HG03442 (cell line): Measurements from ENCODE around the gene GRIK3.

Experiments used
- ATAC-seq: cut with Tn5 transposase; IDR thresholded peaks from one replicate; pipeline ENCODE4 v1.9.1; 2021; ENCODE audit warnings: mild to moderate bottlenecking, moderate library complexity; ENCODE audit not compliant: unreplicated experiment

Gene GRIK3

GRCh38 chr1:36881541-36881940 is 152.8 kb downstream of the GRIK3 start:
- ATAC-seq: no peak

- ATAC-seq: no peak
These were observed 153.3 kb downstream of the GRIK3 start for GRCh38 chr1:36881068-36881405.

GRCh38 chr1:36880155-36881067 is 153.9 kb downstream of the GRIK3 start:
- no peak for ATAC-seq

- ATAC-seq: no peak
These were observed 154.7 kb downstream of the GRIK3 start for GRCh38 chr1:36879613-36880012.

- ATAC-seq: no peak
These were observed 157.3 kb downstream of the GRIK3 start for GRCh38 chr1:36876990-36877389.

GRCh38 chr1:36874271-36875060 is 159.8 kb downstream of the GRIK3 start:
- ATAC-seq: no peak

- ATAC-seq: no peak
These were observed 161.5 kb downstream of the GRIK3 start for GRCh38 chr1:36872858-36873257.

- ATAC-seq: no peak
These were observed 162.1 kb downstream of the GRIK3 start for GRCh38 chr1:36872126-36872754.

GRCh38 chr1:36871146-36871971 is 163.0 kb downstream of the GRIK3 start:
- ATAC-seq: no peak

- ATAC-seq: no peak
These were observed 164.5 kb downstream of the GRIK3 start for GRCh38 chr1:36869826-36870225.

GRCh38 chr1:36869054-36869453 is 165.3 kb downstream of the GRIK3 start:
- no peak for ATAC-seq

- ATAC-seq: no peak
These were observed 166.7 kb downstream of the GRIK3 start for GRCh38 chr1:36867575-36867974.

GRCh38 chr1:36866169-36866814 is 168.0 kb downstream of the GRIK3 start:
- no peak for ATAC-seq

GRCh38 chr1:36865602-36865900 is 168.8 kb downstream of the GRIK3 start:
- no peak for ATAC-seq

- ATAC-seq: no peak
These were observed 169.3 kb downstream of the GRIK3 start for GRCh38 chr1:36864823-36865601.

- ATAC-seq: no peak
These were observed 170.0 kb downstream of the GRIK3 start for GRCh38 chr1:36864182-36864822.

- no peak for ATAC-seq
These were observed 170.8 kb downstream of the GRIK3 start for GRCh38 chr1:36863500-36863899.

- ATAC-seq: no peak
These were observed 171.3 kb downstream of the GRIK3 start for GRCh38 chr1:36863061-36863460.

GRCh38 chr1:36861375-36861774 is 172.9 kb downstream of the GRIK3 start:
- ATAC-seq: no peak
